Uterus (tissue), 4 donors: ENCODE measurements around the gene BLMH. TPM values are rescaled to one million over a fixed set of nuclear protein-coding genes. Genes with fewer than 3 reads are reported as not detected.

Source experiments
- DNase-seq, 2 donors: peaks; one replicate each; pipeline ENCODE4 v3.0.0-alpha.2; 2019 to 2020
- H3K27ac ChIP-seq, 2 donors: fragments of 200-600 bp; sonication (generic); 1 replicate in 1 of 2; 2 replicates in 1 of 2; pipeline ENCODE4 v1.5.1; 2016 to 2018
- H3K27me3 ChIP-seq, 2 donors: fragments of 200-600 bp; sonication (generic); one replicate each; pipeline ENCODE4 v1.5.1; 2018 to 2019; ENCODE audit warnings: control low read depth in 1 of 2
- H3K36me3 ChIP-seq, 2 donors: fragments of 200-600 bp; sonication (generic); one replicate each; pipeline ENCODE4 v1.5.1; 2019; ENCODE audit warnings: control low read depth in 1 of 2
- H3K4me1 ChIP-seq, 2 donors: fragments of 200-600 bp; sonication (generic); one replicate each; pipeline ENCODE4 v1.5.1; 2018 to 2019; ENCODE audit warnings: control low read depth in 1 of 2
- H3K4me3 ChIP-seq, 2 donors: fragments of 200-600 bp; sonication (generic); 1 replicate in 1 of 2; 2 replicates in 1 of 2; pipeline ENCODE4 v1.5.1; 2018 to 2019; ENCODE audit warnings: mild to moderate bottlenecking in 1 of 2
- H3K9me3 ChIP-seq, 2 donors: fragments of 200-600 bp; sonication (generic); one replicate each; pipeline ENCODE4 v1.5.1; 2019; ENCODE audit warnings: control low read depth in 1 of 2
- POLR2A ChIP-seq, 2 donors: fragments of 450-650 bp; IDR thresholded peaks; one replicate each; pipeline ENCODE4 v1.6.1; 2016; ENCODE audit warnings: antibody characterized with exemption in 2 of 2, mild to moderate bottlenecking in 1 of 2, moderate library complexity in 1 of 2
- intact Hi-C: fragments of 100-400 bp; cut with DNase I; formaldehyde crosslinking; loops from one replicate; pipeline ENCODE4 v1.15.1; 2023; ENCODE audit warnings: low total_unique reads
- total RNA-seq, 4 donors: library from RNA; depleted of rRNA in 3 of 4; stranded (reverse); fragments of >200 nt in 3 of 4; gene quantifications; one replicate each; pipeline versions ENCODE4 v1.1.0 to v1.2.4, GENCODE V29; 2014 to 2023
- TF ChIP-seq, protein P1 (sequence below), 4 experiments: fragments of 200-600 bp in 2 of 4; fragments of 450-650 bp in 2 of 4; sonication (generic) in 2 of 4; IDR thresholded peaks; one replicate each; pipeline ENCODE4 v1.5.1; 2016 to 2019; ENCODE audit warnings: antibody characterized with exemption in 4 of 4, mild to moderate bottlenecking in 2 of 4, moderate library complexity in 1 of 4
- donor health status: DM: yes; HTN: yes; CAD: no.

Gene BLMH
- total RNA-seq, 4 donors from 2014 or later: 13.6 to 68.8 (median 33.3) TPM

DNA sequence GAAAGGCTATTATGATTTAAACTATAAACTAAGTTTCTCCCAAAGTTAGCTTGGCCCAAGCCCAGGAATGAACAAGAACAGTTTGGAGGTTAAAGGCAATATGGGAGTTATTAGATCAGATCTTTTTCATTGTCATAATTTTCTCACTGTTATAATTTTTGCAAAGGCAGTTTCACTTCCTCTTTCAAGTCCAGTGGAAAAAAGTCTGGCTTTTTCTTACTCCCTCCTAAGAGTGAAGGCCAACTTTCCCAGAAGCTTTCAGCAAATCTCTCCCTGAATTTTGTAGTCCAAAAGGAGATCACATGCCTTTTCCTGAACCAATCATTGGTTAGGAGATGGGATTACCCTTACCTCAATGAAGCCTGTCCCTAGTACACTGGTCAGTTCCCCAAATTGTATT, 9.1 kb upstream of the BLMH start:
- no peak for DNase-seq
- no peaks in the 10 kb centered on the region for H3K36me3 ChIP-seq
- no peaks in the 10 kb centered on the region for H3K9me3 ChIP-seq
- TF ChIP-seq POLR2A (IDR thresholded peaks at IDR 0.05): no peak
- TF ChIP-seq, protein P1, sequence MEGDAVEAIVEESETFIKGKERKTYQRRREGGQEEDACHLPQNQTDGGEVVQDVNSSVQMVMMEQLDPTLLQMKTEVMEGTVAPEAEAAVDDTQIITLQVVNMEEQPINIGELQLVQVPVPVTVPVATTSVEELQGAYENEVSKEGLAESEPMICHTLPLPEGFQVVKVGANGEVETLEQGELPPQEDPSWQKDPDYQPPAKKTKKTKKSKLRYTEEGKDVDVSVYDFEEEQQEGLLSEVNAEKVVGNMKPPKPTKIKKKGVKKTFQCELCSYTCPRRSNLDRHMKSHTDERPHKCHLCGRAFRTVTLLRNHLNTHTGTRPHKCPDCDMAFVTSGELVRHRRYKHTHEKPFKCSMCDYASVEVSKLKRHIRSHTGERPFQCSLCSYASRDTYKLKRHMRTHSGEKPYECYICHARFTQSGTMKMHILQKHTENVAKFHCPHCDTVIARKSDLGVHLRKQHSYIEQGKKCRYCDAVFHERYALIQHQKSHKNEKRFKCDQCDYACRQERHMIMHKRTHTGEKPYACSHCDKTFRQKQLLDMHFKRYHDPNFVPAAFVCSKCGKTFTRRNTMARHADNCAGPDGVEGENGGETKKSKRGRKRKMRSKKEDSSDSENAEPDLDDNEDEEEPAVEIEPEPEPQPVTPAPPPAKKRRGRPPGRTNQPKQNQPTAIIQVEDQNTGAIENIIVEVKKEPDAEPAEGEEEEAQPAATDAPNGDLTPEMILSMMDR (IDR thresholded peaks at IDR 0.05): no peak
- H3K4me3 ChIP-seq: no peak overlapping the region
- no peaks in the 10 kb centered on the region for H3K27me3 ChIP-seq
- H3K4me1 ChIP-seq: no peaks in the 10 kb centered on the region
- intact Hi-C loops: no loop called here
- no peak overlapping the region for H3K27ac ChIP-seq

DNA sequence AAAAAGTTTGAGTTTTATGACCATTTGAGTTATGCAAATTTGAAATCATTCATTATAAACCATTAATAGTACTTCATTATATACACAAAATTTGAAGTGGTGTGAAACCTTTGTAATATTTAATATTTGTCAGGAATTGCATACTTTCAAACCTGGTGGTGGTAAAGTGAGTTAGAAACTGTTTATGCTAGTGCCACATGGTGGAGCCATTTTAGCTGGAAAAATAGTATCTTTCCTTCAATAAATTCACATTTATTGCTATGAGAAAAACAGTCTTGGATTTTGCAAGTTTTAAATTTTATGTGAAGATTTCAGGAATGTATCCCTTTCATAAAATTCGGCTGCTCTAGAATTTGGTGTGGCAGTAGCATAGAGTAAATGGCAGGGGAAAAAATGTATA, 7.3 kb upstream of the BLMH start:
- TF ChIP-seq POLR2A (IDR thresholded peaks at IDR 0.05): no peak
- H3K4me1 ChIP-seq: no peaks in the 10 kb centered on the region
- no peak overlapping the region for H3K4me3 ChIP-seq
- no peak overlapping the region for H3K27ac ChIP-seq
- no peak for DNase-seq
- no peaks in the 10 kb centered on the region for H3K9me3 ChIP-seq
- H3K27me3 ChIP-seq: no peaks in the 10 kb centered on the region
- intact Hi-C loops: no loop called here
- no peaks in the 10 kb centered on the region for H3K36me3 ChIP-seq

DNA sequence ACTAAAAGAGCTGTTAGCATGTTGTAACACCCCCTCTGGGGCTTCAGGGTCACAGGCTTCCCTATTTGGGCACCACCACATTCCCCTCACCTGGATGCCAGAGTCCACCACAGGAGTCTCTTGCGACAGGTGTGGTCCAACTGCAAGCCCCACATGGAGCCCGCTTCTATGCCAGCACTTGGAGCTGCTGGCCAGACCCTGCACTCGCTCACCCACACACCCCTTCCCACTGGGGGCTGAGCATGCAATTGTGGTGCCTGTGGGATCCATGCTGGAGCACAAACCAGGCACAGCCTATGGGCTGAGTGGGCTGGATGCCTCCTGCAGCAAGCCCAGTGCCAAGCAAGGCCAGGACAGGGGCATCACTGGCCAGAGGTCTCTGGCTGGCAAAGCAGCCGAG, 6.0 kb upstream of the BLMH start:
- H3K27me3 ChIP-seq: no peaks in the 10 kb centered on the region
- H3K27ac ChIP-seq: no peak overlapping the region
- H3K4me1 ChIP-seq: no peaks in the 10 kb centered on the region
- no peaks in the 10 kb centered on the region for H3K36me3 ChIP-seq
- no peak for DNase-seq
- intact Hi-C loops: no loop called here
- no peak for TF ChIP-seq POLR2A (IDR thresholded peaks at IDR 0.05)
- TF ChIP-seq, protein P1 (IDR thresholded peaks at IDR 0.05): no peak
- H3K4me3 ChIP-seq: no peak overlapping the region
- H3K9me3 ChIP-seq: no peaks in the 10 kb centered on the region

DNA sequence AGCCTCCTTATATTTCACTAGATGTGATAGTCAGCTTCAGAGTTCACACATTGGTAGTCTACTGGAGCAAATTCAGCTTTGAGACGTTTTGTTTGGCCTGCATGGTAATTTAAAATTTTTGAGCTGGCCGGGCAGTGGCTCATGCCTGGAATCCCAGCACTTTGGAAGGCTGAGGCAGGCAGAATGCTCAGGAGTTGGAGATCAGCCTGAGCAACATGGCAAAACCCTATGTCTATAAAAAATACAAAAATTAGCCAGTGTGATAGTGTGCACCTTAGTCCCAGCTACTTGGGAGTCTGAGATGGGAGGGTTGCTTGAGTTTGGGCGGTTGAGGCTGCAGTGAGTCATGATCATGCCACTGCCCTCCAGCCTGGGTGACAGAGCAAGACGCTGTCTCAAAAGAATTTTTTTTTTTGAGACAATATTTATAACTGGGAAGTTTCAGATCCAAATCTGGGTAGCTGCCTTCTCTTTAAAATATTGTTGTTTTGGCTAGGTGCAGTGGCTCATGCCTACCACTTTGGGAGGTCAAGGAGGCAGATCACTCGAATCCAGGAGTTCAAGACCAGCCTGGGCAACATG, 4.8 kb upstream of the BLMH start:
- DNase-seq: no peak
- intact Hi-C loops: no loop called here
- Histone ChIP-seq H3K4me3 (no peak overlapping the region), H3K36me3 (no peaks in the 10 kb centered on the region), H3K9me3 (no peaks in the 10 kb centered on the region), H3K4me1 (no peaks in the 10 kb centered on the region), H3K27ac (no peak overlapping the region), H3K27me3 (no peaks in the 10 kb centered on the region)
- TF ChIP-seq POLR2A (IDR thresholded peaks at IDR 0.05): no peak
- TF ChIP-seq, protein P1 (IDR thresholded peaks at IDR 0.05): no peak

DNA sequence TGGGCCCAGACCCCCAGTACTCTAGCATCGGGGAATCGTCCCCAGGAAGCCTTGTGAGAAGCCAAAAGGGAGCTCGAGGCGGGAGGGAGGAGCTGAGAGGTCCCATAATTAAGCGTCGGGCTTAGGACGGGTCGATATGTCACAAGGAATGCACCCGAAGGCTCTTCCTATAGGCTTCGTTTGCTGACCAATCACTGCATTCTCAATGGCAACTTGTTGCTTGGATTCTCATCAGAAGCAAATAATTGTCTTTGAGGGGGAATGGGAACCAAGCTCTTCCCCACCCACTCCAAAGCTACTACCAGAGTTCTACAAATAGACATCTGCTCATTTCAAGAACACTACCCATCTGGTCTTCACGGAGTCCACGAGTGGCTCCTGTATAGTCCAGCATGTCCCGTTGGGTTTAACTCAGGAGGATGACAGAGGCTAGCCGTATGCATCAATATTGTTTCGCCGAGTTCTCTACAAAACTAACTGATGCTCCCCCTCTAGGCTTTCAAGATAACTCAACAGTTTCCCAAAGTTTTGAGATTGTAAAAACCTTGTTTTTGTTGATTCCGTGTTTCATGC, 628 bp upstream of the BLMH start:
- no peaks in the 10 kb centered on the region for H3K36me3 ChIP-seq
- H3K4me3 ChIP-seq: peak overlapping the region; percentile 59 to 93
- TF ChIP-seq POLR2A (IDR thresholded peaks at IDR 0.05): no peak
- TF ChIP-seq, protein P1 (IDR thresholded peaks at IDR 0.05): no peak
- intact Hi-C loops: no loop called here
- H3K4me1 ChIP-seq: no peaks in the 10 kb centered on the region
- H3K9me3 ChIP-seq: no peaks in the 10 kb centered on the region
- H3K27ac ChIP-seq: peak overlapping the region; percentile 88 to 91
- H3K27me3 ChIP-seq: no peaks in the 10 kb centered on the region
- DNase-seq: no peak
